Activated CD8-positive, alpha-beta memory T cell treated with anti-CD3 and anti-CD28 coated beads, Interleukin-2, amount 50 U/mL, for 1 hour (primary cell): Measurements from ENCODE around the gene ARIH1.
"Not testable (repeated sequence)": the region's sequence is repeated elsewhere in the genome, so short reads cannot be mapped to it uniquely, and the experiment has no call there.

Experiments
- DNase-seq: peaks from one replicate; pipeline ENCODE4 v3.0.0-alpha.2; 2020; ENCODE audit errors: extremely low read depth

The ARIH1 gene

DNA sequence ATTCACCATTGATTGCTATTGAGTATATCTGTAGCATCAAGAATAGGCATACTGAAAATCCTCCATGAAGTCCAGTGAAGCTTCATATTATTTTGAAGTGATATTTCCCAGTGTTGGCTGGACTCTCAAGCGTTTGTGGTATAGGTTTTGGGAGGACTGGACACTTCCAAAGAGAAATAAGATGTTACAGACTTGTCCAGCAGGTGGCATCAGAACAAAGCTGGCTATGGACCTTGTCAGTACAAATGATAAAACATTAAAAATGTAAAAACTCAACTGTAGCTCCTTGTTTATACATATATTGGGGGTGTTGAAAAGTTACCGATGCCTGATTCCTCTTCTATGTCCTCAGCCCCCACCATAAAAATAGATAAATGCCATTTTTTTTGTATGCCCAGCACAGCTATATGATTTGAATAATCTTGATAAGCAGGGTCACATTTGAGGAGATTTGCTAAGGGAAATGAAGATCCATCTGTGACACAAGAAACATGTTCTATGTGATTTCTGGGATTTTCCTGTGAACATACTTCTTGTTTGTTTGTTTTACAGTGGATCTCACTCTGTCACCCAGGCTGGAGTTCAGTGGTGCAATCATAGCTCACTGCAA, 125.8 kb downstream of the ARIH1 start:
- DNase-seq, result no peak

DNA sequence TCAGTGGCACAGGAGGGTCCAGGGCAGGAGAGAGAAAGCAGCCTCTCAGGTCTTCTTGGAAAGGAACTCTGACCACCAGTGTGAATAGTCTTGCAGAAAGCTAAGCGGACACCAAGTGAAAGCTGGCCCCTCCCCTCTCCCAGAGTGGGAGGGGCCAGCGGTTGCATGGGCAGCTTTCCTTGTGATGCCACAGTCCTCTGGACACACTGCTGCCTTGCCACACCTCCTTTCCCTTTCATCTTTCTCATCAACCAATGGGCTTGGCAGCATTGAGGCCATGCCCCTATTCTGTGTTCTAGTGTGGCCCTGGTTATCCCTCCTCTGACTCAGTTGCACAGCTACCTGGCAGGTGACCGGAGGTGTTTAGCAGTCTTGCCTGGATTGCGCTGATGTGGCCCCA, 130.7 kb downstream of the ARIH1 start:
- DNase-seq, result no peak

DNA sequence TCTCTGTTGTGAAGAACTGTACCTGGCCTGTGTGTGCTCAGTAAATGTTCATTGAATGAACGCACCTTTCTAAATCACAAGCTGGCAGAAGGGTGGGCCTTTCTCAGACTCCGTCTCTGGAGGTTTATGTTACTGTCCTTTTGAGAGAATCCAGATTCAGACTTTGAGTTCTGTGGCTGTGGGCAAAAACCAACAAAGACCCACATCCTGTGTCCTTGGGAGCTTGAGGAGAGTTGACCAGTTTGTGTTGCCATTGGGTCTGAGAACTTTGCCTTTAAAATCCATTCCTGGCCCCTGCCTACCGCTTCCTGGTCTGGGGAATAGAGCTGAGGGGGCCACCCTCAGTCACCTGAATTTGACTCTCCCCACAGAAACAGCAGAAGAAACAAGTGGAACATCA, 134.0 kb downstream of the ARIH1 start:
- DNase-seq, result not testable (repeated sequence)

DNA sequence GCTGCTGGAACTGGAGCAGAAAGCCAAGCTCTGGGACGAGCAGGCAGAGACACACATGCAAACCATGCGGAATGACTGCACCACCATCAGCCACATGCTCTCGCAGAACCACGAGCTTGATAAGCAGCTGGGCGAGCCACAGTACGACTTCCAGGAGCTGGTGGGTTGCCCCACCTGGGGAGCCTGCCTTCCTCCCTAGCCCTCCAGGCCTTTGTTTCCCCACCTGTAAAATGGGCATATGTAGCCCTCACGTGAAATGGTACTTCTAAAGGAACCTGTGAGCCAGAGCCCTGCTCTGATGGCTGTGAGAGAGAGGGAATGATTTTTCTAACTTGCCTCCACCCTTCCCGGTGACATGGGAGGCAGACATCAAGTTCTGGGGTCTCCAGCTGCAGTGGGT, 135.7 kb downstream of the ARIH1 start:
- DNase-seq, result no peak

DNA sequence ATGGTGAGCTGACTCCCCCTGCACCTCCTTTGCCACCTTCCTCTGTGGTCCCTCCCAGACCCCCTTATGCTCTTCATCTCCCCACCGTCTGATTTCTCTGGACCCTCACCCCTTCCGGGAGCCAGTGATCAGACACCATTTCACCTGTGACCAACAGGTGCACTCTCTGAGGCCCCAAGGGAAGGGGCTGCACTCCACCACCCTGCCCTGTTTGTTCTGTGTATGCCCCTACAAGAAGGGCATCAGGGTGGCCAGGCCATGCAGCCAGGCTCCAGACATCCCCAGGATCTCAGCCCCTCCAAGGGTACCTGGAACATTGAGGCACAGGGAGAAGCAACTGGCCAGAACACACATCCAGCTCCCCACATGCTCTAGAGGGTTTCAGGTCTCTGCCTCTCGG, 138.2 kb downstream of the ARIH1 start:
- DNase-seq, result not testable (repeated sequence)

DNA sequence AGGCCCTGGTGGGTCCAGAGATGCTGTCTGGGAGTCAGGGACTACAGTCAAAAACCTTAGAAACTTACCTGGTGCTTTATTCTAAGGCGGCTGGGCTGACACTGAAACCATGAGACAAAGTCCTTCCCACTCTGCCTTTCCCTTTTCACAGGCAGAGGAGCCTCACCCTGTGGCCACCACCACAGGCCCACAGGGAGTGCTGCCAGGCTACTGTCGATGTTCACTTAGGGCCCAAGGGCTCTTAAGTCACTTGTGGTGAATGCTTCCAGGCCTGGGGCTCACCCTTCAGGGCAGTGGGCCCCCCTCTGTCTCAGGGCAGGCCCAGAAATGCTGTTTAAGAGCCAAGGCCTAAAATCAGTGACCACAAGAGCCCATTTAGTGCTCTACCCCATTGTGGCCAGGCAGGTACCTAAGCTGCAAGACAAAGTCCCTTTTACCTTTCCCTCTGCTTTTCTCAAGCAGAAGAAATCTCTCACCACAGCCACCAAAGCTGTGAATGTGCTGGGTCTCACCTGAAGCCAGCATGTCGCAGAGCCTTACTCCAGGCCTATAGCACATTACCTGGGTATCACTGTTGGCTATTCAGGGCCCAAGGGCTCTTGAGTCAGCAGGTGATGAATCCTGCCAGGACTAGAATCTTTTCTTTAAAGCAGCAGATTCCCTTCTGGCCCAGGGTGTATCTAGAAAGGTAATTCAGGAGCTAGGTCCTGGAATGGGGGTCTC, 140.8 kb downstream of the ARIH1 start:
- no peak for DNase-seq

DNA sequence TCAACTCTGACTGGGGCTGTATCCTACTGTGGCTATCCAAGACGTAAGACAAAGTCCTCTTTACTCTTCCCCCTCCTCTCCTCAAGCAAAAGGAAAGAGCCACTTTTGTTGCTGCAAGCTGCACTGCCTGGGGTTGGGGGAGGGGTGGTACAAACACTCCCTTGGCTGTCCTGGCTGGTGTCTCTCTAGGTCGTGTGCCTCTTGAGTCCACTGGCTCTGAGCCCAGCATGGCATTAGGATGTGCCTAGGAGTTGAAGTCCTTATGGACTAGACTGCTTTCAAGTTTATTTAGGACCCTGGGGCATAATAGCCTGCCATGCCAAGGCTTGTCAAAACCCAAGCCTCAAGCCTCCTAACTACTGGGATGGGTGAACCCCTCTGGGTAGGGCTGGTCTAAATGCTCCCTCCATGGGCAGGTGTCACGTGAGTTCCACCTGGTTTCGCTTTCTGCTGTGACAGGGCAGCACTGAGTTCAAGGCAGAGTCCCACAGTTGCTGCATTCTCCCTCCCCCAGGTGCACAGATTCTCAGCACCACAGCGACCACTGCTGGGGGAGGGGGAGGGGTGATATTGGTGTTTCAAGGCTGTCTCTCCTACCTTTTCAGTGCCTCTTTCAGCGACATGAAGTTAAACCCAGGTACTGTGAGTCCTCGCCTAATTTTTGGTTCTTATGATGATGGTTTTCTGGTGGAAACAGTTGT, 141.6 kb downstream of the ARIH1 start:
- not testable (repeated sequence) for DNase-seq

DNA sequence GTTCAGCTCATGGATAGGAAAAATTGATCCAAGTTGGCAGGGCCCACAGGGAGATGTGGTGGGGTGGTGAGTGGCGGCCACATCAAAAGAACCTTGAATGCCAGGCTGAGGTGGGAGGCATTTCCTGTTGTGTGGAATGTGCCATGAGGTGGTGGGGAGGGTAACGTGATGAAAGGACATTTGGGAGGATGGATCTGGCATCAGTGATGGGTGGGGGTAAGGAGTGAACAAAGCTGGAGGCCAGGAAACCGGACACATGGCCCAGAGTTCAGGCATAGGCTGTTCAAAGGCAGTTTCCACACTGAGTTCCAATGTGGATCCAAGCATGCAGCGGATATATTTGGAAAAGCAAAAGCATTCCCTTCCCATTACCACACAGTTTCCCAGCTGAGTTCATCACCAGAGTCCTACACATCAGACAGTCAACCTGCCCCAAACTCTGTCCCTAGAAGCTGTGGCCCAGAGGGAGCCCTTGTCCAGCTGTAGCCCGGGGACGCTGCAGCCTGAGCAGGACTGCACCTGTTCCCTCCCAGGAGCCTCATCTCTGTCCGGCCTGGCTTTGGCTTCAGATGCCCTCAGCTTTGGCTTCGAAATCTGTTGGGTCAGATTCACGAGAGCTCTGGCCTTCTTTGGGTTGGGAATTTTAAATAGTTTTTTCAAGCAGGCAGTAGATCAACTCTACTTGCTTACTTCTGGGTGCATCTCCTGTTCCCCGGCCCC, 142.5 kb downstream of the ARIH1 start:
- DNase-seq, result no peak

DNA sequence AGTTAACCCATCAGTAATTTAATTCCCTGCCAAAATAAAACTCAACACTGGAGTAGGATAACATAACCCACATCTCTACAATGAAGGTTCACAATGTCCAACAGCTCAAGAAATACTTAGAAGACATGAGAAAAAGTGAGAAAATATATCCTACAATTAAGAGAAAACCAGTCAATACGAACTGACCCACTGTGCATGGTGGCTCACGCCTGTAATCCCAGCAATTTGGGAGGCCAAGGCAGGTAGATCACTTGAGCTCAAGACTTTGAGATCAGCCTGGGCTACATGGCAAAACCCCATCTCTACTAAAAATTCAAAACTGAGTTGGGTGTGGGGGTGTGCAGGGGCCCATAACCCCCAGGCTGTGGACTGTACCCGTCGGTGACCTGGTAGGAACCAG, 149.7 kb downstream of the ARIH1 start:
- not testable (repeated sequence) for DNase-seq

DNA sequence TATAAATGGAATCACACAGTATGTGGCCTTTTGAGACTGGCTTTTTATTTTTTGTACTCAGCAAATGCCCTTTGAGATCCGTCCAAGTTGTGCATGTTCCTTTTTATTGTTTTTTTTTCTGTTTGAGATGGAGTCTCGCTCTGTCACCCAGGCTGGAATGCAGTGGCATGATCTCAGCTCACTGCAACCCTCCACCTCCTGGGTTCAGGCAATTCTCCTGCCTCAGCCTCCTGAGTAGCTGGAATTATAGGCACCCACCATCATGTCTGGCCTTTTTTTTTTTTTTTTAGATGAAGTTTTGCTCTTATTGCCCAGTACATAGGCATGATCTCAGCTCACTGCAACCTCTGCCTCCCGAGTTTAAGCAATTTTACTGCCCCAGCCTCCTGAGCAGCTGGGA, 152.0 kb downstream of the ARIH1 start:
- not testable (repeated sequence) for DNase-seq

DNA sequence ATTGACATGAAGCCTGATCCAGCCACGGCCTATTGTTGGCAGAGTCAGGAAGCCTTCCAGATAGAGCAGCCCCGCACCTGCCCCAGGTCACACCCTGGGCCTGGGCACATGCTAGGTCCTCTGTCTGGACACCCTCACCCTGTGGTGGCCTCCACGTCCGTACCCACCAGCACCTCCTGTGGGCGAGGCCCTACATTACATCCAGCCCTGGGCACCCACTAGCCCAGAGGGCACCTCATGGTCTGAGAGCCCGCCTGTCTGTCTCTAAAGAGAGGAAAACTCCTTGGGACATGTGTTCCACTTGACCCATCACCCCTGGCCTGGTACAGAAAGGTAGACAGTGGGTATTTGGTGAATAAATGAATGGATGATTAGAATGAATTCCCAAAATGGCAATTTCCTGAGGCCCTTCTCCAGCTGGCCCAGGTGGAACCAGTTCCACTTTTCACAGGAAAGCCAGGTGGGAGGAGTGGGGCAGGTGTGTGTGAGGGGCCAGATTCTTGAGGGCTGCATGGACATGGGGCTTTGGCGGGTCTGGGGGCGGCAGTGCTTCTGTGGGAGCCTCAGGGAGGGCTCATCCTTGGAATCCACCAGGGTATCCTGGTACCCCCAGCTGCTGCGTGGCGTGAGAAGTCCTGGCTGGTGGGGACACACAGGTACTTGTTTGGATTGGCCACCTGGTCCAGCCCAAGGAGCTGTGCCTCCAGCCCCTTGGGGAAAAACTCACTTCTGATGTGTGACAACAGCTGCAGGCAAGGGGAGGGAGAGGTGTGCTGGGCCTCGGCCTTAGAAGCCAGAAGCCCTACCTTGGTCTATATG, 154.3 kb downstream of the ARIH1 start:
- not testable (repeated sequence) for DNase-seq

DNA sequence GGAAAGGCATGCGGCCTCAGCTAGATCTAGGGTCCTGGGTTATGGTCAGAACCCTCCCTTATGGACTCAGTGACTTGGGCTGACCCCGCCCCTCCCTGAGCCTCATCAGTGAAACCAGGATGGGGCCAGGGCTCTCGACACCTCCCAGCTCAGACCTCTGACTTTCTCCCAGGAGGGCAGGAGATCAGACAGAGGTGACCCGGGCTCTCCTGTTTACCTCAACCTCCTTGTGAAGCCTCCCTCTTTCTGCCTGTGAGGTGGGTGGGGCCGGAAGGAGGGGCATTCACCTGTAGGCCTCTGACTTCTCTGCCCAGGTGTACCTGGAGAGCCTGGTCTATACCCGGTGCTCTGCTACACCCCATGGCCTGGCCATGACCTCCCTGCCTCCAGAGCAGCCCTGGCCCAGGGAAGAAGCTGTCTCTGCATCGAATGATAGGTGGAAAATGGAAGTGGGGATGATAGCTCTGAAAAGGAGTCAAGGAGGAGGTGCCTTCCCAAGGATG, 155.0 kb downstream of the ARIH1 start:
- DNase-seq, result not testable (repeated sequence)

DNA sequence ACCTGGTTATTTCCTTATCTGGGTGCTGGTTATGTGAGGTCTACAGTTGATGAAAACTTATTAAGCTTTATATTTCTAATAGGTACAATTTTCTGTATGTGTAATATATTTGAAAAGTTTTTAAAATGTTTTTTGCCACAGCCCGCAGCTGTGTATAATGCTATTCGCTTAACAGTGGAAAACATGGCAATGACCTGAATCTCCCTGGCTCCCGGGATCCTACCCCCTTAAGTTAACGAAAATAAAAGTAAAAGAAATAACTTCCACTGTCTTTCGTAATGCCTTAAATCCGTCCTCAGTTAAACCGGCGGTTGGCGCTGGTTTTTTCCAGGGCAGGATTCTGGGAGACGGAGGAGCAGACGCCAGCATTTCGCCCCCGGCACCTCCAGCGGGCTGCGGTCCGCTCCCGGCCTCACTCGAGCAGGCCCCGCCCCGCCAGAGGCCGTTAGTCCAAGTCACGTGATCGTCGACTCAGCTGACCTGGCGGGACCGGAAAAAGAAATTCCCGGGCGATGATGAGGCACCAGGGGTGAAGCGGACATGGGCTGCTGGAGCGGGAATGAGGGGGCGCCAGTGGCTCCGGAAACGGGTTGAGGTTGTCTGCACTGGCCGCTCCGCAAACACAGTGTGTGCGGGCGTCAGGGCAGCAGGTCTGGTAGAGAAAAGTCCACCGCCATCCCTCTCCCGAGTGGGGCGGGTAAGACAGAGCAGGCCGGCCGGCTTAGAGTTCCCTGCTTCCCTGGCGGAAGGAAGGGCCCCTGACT, 162.6 kb downstream of the ARIH1 start:
- not testable (repeated sequence) for DNase-seq

DNA sequence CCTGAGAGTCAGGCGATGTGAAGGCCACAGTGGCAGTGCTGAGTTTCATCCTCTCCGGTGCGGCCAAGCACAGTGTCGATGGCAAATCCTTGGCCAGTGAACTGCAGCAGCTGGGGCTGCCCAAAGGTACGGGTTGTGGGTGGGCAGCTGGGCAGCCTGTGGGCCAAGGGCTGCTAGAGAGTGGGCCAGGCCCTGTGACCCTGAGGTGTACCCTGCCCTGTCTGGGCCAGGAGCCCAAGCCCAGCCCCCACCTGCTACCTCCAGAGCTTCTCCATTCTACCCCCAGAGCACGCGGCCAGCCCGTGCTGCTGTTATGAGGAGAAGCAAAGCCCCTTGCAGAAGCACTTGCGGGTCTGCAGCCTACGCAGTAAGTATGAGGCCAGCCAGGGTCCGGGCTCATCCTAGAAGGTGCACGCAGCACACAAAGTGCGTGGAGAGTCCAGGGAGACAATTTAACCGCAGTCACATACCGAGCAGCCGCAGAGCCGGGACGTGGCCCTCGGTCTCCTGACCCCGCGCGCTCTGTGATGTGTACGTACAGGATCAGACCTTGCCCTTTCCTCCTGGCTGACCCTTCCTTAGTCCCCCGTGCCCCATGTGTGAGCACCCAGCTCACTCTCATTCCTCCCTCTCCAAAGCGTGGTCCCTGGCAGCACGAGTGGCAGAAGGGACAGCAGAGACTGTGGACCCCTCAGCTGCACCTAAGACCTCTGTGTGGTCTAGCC, 165.8 kb downstream of the ARIH1 start:
- not testable (repeated sequence) for DNase-seq

DNA sequence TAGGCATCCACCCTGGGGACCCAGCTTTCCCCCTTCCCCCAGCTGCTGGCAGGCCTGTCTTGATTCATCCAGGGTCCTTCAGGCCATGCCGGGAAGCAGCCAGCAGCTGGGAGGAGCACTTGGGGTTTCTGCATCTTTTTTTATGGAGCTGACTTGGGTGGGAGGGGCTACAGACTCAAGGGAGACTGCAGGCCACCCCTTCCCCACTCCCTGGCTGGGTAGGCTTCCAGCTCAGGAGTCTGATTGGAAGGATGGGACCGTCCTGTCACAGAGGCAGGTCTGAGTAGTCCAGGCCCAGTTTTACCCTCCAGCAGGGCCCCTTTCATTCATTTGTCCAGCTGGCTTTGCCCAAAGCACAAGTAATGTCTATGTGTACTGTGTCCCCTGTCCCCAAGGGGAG, 168.1 kb downstream of the ARIH1 start:
- not testable (repeated sequence) for DNase-seq

DNA sequence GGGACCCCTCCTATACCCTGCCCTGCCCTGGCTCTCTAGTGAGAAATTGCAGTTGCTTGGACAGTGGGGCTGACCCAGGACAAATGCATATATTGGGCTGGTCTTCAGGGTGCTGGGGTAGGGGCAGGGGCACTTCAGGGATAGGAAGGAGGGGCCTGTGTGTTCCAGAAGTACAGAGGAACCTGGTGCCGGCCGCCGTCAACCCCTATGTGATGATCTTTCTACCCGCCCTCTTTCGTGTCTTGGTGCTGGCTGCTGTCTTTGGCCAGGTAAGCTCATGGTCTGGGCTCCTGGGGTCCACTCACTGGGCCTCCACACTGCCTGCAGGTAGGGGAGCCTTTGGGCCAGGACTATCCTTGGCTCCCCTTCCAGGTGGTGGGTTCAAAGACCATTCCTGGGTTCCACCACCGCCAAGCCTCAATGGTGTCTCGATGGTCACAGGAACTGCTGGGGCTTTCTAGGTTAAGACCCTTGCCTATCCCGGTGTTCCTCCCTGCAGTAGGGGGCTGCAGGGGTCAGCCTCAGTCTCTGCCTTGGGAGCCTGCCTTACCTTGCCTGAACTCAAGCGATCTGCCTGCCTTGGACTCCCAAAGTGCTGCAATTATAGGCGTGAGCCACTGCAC, 174.6 kb downstream of the ARIH1 start:
- DNase-seq, result not testable (repeated sequence)
